Renal cortical epithelial cell (primary cell): ENCODE results near the gene RALGPS1. TPM values are rescaled to one million over a fixed set of nuclear protein-coding genes. Genes with fewer than 3 reads are reported as not detected.
A peak's percentile ranks its signal among the peaks of the same experiment; 100 is the strongest.

Experiments
- DNase-seq: peaks from one replicate; pipeline ENCODE4 v3.0.0-alpha.2; 2011; ENCODE audit warnings: low read depth
- total RNA-seq: library from RNA; depleted of rRNA; stranded (reverse); fragments of >200 nt; gene quantifications from 2 replicates; pipeline ENCODE4 v1.2.3, GENCODE V29; 2014

The RALGPS1 gene
- total RNA-seq, 1 donor from 2014 or later: 5.4 TPM

DNA sequence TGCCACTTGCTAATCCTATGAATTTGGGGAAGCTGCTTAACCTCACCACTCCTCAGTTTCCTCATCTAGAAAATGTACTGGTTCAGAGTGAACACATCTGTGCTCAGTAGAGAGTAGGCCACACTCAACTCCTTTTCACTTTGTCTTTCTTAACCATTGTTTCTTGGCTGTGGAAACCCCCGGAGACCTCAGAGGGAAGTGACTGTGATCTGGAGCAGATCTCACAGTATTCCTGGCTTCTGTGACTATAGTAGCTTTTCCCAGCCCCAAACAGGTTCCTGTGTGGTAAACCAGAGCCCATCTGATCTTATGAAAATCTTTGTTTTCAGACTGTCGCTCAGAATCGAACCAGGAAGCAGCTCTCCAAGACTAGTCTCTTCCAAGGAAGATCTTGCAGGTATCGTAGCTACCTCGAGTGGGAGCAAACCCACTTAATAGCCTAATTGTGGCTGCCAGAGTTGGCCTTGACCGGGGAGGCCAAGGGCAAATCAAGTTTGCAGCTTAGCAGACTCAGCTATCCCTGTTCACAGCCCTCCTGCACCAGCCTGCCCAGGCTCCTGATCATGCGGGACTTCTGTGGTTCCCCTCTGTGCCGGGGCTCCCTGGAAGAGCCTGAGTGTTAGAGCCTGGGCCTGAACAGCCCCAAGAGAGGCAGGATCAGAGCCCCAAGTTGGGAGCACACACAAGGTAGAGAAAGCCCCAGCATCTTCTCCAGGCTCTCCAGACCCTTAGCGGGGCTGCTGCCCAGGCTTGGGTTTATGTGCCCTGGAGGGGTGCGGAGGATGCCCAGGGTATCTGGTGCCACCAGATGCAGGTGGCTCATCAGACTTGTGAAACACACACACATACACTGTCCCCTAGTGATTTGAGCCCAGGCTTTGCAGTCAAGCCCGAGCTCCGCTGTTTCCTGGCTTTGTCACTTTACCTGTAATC lies 260.1 kb downstream of the RALGPS1 start:
- DNase-seq: no peak

DNA sequence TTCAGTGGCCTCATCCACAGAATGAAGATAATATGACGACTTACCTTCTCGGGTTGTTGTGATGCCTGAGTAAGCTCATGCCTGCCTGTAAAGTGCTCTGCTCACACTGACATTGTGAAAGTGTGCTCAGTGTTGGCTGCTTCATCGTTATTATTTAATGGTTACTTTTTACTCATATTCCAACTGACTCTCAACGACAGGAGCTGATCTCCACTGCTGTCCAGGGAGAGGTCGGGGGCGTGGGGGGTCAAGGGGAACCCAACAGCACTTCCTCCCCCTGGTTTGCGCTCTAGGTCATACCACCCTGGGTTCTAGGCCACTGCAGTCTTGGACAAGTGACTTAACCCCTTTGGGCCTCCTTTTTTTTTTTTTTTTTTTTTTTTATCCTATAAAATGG lies 260.7 kb downstream of the RALGPS1 start:
- no peak for DNase-seq

DNA sequence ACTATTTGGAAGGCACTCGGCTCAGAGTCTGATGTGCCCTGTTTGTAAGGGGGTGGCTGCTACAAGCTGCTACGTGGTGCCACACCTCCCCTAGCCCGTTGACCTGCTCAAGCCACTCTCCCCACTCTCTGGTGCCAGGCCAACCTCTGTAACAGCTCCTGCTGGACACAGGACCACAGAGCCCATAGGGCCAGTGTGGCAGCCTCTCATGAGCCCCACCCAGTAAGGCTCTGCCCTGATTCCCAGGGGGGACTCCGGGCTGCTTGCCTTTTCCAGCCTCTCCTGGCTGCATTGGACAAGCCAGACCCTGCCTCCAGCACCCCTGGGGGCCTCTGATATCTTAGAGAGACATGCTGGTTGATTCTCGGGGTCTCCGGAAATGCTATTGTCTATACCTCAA lies 261.2 kb downstream of the RALGPS1 start:
- DNase-seq: no peak

DNA sequence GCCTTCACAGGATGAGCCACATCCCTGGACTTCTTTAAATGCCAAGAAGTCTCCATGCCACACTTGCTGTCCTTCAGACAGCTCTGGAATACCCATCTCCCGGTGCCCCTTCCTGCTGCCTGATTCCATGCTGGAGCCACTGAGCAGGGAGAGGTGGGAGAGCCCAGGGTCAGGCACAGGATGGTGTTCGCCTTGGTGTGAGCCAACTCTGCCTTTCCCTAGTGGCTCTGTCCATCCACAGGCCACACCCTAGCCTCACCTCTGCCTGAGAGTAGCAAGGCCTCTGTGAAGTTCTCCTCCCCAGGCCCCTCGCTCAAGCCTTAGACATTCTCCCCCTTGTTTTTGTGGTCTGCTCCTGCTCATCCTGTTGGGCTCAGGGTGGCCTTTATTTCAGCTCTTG lies 262.0 kb downstream of the RALGPS1 start:
- no peak for DNase-seq

DNA sequence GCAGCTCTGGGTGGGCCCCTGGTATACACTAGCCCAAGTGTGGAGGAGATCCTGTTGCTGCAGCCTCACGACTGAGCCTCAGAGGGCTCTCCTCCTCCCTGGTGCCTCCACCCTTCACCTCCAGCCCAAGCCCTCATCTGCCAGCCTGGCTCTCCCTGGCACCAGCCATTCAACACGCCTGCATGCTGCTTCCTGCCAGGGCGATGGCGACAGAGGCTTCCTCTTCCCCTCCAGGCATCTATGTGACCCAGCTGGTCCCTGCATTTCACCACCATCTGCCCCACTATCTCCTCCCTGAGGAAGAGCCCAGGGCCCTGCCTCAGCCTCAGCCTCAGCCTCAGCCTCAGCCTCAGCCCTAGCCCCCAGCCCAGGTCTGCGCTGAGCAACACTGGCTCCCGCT lies 262.6 kb downstream of the RALGPS1 start:
- no peak for DNase-seq

DNA sequence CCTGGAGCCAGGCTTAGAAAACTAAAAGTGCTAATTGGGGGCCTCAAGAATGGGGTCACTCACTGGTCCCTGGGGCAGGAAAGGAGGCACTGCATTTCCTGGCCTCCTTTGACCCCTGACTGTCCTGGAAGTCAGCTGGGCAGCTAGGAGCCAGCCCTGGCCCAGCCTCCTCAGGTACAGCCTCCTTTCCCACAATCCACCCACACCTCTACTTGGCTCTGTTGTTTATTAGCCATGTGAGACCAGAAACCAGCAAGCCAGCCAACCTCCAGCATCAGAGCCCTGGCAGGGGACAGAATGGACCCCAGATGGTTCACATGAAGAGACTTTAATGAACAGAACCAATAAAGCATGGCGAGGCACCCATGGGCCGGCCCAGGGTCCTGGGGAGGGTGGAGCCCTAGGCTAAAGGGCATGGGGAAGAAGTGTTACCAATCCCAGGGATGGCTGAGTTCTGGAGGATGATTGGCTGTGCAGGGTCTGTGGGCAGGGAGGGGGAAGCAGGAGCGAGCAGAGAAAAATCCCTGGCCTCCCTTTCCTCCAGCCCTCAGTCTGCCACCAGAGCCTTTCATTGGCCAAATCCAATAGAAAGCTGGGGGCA lies 263.2 kb downstream of the RALGPS1 start:
- DNase-seq: peak; percentile 54

DNA sequence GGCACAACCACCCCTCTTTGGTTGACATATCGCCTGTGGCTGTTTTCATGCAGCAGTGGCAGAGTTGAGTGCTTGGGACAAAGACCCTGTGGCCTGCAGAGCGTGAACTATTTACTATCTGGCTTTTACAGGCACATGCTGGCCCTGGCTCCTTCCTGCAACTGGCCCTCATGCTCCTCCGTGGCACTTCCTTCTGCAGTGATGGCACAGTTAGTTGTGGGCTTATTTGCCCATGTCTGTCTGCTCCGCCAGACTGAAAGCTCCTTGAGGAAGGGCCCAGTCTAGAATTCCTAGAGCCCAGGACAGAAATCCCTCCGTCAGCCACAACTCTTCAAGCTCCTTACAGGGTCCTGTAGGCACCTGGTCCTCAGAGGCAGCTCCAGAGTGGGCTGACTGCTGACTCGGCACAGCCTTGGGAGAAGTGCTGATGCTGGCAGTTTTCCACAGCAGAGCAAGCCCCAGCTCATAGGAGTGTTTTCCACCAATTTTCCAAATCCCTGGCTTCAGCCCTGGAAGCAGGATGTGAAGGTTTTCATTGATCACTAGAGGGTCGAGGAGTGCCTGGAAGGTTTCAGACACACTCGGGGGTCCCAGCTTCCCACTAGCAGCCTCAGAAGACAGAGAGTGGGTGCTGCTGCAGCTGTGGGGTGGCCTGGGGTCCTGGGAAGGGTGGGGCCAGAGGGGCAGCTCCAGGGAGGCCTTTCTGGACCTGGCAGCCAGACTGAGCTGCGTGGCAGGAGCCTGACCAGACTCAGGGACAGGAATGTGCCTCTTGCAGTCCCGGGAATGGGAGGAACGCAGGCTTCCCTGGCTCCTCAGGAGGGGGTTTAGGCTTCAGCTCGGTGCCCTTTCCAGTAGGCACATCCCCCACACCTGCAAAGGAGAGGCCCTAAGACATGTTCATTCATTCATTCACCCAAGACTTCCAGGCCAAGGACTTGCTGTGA lies 264.4 kb downstream of the RALGPS1 start:
- DNase-seq: no peak

DNA sequence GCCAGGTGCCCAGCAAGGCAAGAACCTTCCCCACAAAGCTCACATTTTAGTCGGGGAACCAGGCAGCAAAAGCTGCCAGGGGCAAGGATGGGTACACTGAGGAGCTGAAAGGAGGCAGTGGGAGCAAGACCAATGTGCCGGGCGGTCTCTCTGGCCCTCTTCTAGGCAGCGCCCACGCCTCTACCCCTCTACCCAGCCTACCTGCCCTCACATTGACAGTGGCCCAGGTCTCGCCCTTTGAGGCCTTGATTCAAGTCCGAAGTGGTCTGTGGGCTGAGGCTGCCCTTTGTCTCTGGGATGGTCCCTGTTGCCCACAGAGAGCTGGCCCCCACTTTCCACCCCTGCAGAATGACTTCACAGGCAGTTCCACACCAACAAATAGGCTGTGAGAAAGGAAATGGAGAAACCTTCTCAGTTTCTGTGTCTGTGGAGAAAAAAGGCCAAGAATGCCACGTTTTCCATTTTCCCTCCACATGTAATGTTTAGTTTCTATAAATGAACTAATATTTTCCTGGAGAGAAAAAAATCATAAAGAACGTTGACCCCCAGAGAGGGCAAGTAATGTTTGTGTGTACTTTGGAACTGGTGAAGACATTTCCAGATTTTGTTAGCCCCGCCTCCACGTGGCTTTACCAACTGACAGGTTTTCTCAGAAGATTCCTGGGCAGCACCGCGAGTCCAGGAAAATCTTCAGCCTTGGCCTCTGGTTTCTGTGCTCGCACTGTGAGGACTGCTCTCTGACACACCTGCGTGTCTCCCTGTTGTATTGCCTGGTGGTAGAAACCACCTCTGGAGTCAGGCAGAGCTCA lies 265.3 kb downstream of the RALGPS1 start:
- DNase-seq: no peak

DNA sequence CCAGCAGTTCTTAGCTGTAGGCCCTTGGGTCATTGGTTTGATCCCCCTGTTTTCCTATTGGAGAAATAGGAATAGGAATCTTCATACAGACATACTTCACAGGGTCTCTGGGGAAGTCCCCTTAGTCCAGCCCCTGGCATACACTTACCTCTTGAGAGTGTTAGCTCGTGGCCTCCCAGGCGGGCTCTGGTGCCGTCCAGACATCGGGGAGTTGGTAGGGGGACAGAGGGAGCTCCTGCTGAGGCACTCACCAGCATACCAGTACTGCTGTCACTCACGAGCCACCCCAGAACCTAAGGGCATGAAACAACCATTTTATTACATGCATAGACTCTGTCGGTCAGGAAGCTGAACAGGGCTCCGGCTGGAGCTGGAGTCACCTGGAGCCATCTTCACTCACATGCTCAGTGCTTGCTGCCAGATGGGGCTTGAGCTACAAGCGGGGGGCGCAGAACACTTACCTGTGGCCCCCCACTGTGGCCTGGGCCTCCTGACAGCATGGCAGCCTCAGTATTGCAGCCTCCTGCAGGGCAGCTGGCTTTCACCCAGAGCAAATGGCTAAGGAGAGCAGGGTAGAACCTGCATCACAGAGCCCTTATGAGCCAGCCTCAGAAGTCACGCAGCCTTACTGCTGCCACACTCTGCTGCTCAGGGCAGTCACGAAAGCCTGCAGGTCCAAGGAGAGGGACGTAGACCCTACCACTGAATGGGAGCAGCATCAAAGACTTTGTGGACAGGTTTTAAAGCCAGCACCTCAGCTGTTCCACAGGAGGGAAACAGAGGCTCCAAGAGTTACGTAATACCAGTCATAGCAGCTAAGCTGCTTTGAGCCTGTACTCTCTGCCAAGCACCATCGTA lies 266.1 kb downstream of the RALGPS1 start:
- DNase-seq: no peak

DNA sequence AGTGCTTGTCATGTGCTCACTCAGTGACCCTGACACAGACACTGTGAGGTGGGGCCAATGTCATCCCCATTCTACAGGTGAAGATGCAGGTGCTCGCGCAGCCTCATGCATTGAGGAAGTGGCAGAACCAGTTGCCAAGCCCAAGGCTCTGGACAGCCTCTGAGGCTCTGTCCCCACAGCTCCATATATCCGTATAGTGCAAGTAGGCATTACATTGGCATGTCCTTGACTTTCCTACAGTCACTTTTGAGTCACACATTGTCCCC lies 266.7 kb downstream of the RALGPS1 start:
- DNase-seq: no peak

DNA sequence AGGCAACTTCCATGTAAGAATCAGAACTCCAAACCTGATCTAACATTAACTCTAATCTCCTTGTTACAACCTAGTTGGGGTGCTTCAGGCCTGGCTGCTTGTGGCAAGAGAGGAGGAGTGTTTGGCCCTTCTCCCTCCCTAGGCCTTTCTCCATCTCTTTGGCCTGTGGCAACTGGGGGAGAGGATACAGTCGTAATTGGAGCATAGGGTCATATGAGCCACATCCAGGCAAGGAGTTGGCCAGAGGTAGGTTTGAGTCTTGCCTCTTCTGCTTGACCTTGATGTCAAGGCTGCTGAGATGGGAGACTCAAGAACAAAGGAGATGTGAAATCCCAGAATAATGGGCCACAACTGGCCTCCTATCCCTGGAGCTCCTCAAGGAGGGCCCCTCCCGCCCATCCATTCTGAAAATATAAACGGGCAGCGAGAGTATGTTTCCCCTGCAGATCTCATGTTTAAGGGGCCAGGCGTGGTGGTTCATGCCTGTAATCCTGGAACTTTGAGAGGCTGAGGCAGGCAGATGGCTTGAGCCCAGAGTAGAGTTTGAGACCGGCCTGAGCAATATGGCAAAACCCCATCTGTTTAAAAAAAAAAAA lies 267.1 kb downstream of the RALGPS1 start:
- DNase-seq: no peak

DNA sequence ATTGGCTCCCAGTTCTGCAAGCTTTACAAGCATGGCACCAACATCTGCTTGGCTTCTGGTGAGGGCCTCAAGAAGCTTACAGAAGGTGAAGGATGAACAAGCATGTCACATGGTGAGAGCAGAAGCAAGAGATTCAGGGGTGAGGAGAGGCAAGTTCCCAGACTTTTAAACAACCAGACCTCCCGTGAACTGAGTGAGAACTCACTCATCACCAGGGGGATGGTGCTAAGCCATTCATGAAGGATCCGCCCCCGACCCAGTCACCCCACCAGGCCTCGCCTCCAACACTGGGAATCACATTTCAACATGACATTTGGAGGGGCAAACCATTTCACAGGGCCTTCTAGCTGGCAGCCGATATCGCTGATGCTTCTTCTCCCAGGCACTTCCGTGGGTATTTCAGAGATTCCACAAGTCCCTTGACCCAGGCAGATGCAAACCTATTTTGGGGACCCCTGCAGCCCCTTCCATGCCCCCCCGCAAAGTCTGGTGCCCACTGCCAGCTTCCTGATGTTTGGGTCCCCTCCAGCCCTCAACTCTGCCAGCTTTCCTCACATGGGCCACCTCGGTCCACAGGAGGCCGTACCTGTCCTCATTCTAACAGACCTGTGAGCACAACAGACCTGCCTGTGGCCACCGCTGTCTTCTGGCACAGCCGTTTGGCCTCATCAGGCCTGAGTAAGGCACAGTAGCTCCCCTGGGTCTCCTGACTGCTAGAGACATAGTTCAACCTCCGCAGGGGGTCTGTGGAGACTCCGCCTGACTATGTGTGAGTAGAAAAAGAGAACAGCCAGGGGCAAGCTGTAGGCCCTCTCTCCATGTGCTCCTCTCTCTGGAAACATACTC lies 268.5 kb downstream of the RALGPS1 start:
- peak; percentile 27 for DNase-seq

DNA sequence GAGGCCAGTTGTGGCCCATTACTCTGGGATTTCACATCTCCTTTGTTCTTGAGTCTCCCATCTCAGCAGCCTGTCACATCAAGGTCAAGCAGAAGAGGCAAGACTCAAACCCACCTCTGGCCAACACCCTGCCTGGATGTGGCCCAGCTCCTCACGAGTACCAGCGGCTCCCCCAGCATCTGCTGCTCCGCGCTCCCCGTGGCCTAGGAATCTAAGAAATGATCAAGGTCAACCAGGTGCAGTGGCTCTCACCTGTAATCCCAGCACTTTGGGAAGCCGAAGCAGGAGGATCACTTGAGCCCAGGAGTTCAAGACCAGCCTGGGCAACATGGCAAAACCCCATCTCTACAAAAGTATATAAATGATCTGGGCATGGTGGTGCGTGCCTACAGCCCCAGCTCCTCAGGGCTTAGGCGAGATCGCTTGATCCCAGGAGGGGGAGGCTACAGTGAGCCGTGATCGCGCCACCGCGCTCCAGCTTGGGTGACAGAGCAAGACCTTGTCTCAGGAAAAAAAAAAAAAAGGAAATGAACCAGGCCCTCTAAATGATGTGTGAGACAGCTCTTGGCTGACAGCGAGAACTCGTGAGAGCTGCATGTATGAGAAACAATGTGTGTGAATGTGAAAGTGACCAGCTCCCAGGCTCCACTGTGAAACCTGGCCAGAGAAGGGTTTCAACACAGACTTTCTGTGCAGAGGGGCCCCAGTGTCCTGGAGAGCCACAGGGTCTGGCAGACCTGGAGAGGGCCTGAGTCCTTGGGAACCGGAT lies 269.4 kb downstream of the RALGPS1 start:
- no peak for DNase-seq

DNA sequence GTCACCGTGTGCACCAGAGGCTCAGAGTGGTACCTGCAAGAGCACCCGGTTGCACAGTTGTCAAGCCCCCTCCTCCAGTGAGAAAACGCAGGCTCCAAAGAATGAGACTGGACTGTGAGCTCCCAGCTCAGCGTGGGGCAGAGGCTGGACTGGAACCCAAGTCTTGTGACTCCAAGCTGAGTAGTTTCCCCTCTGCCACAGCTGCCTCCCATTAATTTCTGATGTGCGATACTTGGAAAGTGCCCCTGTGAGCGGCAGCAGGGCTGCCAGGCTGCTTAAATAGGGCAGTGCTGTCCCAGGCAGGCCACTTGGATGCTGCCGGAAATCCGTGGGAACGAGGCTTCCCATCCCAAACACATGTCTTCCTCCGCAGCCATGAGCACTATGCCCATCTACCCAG lies 270.1 kb downstream of the RALGPS1 start:
- DNase-seq: no peak

DNA sequence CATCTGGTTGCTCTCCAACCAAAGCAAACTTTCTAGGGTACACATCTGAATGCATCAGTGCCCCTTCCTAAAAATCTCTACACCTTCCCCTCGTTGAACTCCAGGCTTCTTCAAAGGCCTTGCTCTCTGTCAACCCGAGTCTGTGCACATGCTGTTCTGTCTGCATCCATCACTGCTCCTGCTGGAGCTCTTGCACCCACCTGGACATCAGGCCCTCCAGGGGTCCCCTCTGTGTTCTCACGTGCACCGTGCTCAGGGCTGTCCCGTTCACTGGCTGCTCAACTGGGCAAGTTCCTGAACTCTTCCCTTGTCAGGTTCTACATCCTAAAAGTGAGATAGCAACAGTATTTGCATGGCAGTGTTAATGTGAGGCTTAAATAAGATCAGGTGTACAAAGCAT lies 270.6 kb downstream of the RALGPS1 start:
- no peak for DNase-seq

DNA sequence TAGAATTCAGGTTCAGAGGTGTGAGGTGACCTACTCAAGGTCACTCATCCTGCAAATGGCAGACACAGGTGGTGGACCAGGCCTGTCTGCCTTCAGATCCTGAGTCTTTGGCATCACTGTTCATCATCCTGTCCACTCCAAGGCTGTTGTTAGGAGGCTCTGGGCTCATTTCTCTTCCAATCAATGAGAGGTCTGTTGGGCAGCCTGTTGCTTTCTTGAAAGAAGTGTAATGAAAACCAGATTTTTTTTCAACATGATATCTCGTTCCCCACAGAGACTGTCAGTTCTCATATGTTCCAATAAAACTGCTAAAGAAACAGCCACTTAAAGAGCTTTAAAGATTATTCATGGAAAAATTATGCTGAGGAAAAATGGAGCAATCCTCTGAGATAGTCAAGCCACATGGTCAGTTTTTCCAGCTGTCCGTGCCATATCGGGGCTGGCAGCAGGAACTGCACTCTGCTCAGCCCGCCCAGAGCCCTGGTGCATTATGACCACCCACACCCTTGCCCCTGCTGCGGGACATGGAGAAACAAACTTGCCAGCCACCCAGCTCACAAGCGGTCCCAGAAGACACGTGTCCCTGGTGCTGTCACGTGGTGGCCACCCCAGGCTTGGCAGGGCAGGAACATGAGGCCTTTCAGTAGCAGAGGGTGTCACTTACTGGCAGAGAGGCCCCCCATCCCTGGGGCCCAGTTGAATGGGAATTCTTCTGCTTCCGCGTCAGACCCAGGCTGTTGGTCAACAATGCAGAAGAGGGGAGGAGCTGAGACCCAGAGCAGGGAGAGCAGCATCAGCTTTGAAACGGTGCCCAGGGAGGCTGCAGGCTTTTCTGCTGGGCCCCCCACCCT lies 271.6 kb downstream of the RALGPS1 start:
- peak; percentile 60 for DNase-seq

DNA sequence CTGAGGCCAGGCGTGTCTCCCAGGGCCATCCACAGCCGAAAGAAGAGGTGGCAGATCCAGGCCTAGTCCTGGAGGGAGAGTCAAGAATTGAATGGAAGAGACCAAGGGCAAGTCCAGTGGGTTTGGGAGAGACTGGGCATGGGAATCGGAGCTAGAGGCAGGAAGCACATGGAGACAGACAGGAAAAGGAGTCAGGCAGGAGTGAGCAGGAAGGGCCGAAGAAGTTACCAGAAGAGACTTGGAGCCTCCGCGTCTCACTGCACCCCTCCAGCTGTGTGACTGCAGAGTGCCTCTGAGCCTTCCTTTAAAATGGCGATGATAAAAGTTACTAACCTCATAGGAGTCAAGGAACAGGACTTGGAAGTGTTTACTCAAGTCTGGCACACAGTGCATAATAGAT lies 272.2 kb downstream of the RALGPS1 start:
- no peak for DNase-seq
